OCI-LY3 (cell line): ENCODE measurements around the gene AGRP.
"Not testable (repeated sequence)": the region's sequence is repeated elsewhere in the genome, so short reads cannot be mapped to it uniquely, and the experiment has no call there.

Experiments
- H2AFZ ChIP-seq: fragments of 200-600, 300-600 bp; shearing (Covaris generic); 2 replicates; pipeline ENCODE4 v1.6.0; 2014; ENCODE audit warnings: antibody characterized with exemption, low read depth, low read length
- H3K27ac ChIP-seq: fragments of 200-600, 300-600 bp; sonication (generic); 2 replicates; pipeline ENCODE4 v1.5.1; 2014; ENCODE audit warnings: mild to moderate bottlenecking, low read length, moderate library complexity, mixed read lengths
- H3K27me3 ChIP-seq: fragments of 200-600, 300-600 bp; sonication (generic); 2 replicates; pipeline ENCODE4 v1.6.1; 2014; ENCODE audit warnings: low read depth, low read length, mixed read lengths
- H3K36me3 ChIP-seq: fragments of 200-600, 300-600 bp; sonication (generic); replicated peaks from 2 replicates; pipeline ENCODE3; 2014; ENCODE audit warnings: low read depth, low read length, mixed read lengths
- H3K4me1 ChIP-seq: fragments of 300-600, 200-600 bp; sonication (generic); 2 replicates; pipeline ENCODE4 v1.6.1; 2014; ENCODE audit warnings: low read length, mixed read lengths
- H3K4me2 ChIP-seq: fragments of 200-600, 300-600 bp; sonication (generic); 2 replicates; pipeline ENCODE4 v1.6.1; 2014; ENCODE audit warnings: low read length, mixed read lengths
- H3K4me3 ChIP-seq: fragments of 300-600, 200-600 bp; sonication (generic); 2 replicates; pipeline ENCODE4 v1.5.1; 2014; ENCODE audit warnings: antibody characterized with exemption, mild to moderate bottlenecking, low read length, moderate library complexity
- H3K79me2 ChIP-seq: fragments of 300-600, 200-600 bp; shearing (Covaris generic); 2 replicates; pipeline ENCODE4 v1.6.1; 2014; ENCODE audit warnings: mild to moderate bottlenecking, low read length, mixed read lengths
- H3K9ac ChIP-seq: fragments of 300-600, 200-600 bp; shearing (Covaris generic); 2 replicates; pipeline ENCODE4 v1.6.0; 2014; ENCODE audit warnings: mild to moderate bottlenecking, low read length, moderate library complexity
- H3K9me3 ChIP-seq: fragments of 200-600, 300-600 bp; shearing (Covaris generic); 2 replicates; pipeline ENCODE4 v1.6.1; 2014; ENCODE audit warnings: low read length, mixed read lengths; ENCODE audit not compliant: insufficient read depth
- H4K20me1 ChIP-seq: fragments of 200-600, 300-600 bp; sonication (generic); 2 replicates; pipeline ENCODE4 v1.6.1; 2016; ENCODE audit warnings: low read length, mixed read lengths; ENCODE audit not compliant: insufficient read depth
- CTCF ChIP-seq: fragments of 200-600, 300-600 bp; sonication (generic); IDR thresholded peaks from 2 replicates; pipeline ENCODE4 v1.5.1; 2014; ENCODE audit warnings: antibody characterized with exemption, low read length, low read depth
- EZH2phosphoT487 ChIP-seq: fragments of 200-600 bp; shearing (Covaris generic); IDR thresholded peaks from 2 replicates; pipeline ENCODE4 v1.6.1; 2018; ENCODE audit warnings: antibody characterized with exemption, mixed run types, low read depth

Gene AGRP

GRCh38 chr16:67517661-67518423 lies 34.5 kb upstream of the AGRP start:
- H3K4me1 ChIP-seq = peaks cover 72% of the 10 kb centered on the region
- H3K36me3 ChIP-seq = no peaks in the 10 kb centered on the region
- TF ChIP-seq CTCF (no peak), EZH2phosphoT487 (no peak)
- H3K27ac ChIP-seq = peak overlapping the region; percentile 93
- no peaks in the 10 kb centered on the region for H4K20me1 ChIP-seq
- H2AFZ ChIP-seq = 0 out of 2 replicates have a peak overlapping the region, but pooled peaks have one; percentile 10
- H3K27me3 ChIP-seq = no peaks in the 10 kb centered on the region
- H3K9ac ChIP-seq = peak overlapping the region; percentile 86
- peak overlapping the region; percentile 75 for H3K4me3 ChIP-seq
- H3K79me2 ChIP-seq = no peaks in the 10 kb centered on the region
- H3K9me3 ChIP-seq = no peaks in the 10 kb centered on the region
- H3K4me2 ChIP-seq = peak overlapping the region; percentile 99

DNA sequence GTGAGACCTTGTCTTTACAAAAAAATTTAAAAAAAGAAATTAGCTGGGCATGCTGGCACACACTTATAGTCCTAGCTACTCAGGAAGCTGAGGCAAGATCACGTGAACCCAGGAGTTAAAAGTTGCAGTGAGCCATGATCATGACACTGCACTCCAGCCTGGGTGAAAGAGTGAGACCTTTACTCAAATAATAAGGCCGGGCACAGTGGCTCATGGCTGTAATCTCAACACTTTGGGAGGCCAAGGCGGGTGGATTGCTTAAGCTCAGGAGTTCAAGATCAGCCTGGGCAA lies 33.8 kb upstream of the AGRP start:
- peak overlapping the region; percentile 93 for H3K27ac ChIP-seq
- no peak overlapping the region; the same call in 1 of the 2 replicates for H2AFZ ChIP-seq
- no peaks in the 10 kb centered on the region for H3K36me3 ChIP-seq
- no peaks in the 10 kb centered on the region for H3K27me3 ChIP-seq
- no peak overlapping the region for H3K4me3 ChIP-seq
- no peak for TF ChIP-seq CTCF
- no peak for TF ChIP-seq EZH2phosphoT487
- H3K9ac ChIP-seq = peak overlapping the region; percentile 86
- H3K9me3 ChIP-seq = no peaks in the 10 kb centered on the region
- no peaks in the 10 kb centered on the region for H4K20me1 ChIP-seq
- H3K4me1 ChIP-seq = peaks cover 72% of the 10 kb centered on the region
- H3K79me2 ChIP-seq = no peaks in the 10 kb centered on the region
- H3K4me2 ChIP-seq = peak overlapping the region; percentile 99

DNA sequence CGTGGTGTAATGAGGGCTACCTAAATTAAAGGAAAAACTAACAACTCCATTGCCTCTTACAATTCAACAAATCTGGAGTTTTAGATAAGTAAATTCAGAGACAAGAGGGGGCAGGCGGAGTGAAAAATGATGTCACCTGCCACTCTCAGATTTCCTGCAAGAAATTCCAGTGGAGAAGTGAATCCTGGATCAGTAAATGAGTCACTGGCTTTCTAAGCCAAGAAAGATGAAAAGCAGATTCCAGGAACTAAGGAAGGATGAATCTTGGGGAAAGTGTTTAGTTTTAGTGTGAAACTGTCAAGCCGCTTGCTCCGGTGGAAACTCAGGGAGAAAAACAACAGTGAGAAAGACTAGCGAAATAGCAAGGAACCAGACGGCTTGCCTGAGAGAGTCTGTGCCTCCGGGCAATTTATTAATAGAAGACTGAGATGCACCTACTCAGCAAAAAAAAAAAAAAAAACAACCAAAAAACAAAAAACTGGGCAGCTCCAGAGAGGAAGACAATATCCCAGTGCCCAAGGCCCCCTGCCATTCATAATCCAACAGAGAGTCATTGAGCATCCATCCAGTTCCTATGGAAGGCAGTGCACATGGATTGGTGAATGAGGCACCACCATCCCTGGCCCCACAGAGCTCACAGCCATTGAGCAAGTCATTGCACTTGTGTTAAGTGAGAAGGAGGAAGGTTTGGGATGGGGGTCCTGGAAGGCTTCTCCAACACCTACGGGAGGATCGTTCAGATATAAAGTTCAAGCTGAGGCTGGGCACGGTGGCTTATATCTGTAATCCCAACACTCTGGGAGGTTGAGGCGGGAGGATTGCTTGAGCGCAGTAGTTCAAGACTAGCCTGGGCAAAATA lies 33.2 kb upstream of the AGRP start:
- Histone ChIP-seq H3K36me3 (no peaks in the 10 kb centered on the region), H3K4me2 (peak overlapping the region; percentile 99), H3K9me3 (no peaks in the 10 kb centered on the region), H3K27me3 (no peaks in the 10 kb centered on the region), H3K9ac (peak overlapping the region; percentile 86; the same call in 1 of the 2 replicates), H4K20me1 (no peaks in the 10 kb centered on the region), H3K4me3 (no peak overlapping the region), H3K79me2 (no peaks in the 10 kb centered on the region), H3K4me1 (peaks cover 68% of the 10 kb centered on the region), H2AFZ (0 out of 2 replicates have a peak overlapping the region, but pooled peaks have one; percentile 15), H3K27ac (peak overlapping the region; percentile 93)
- TF ChIP-seq EZH2phosphoT487 = no peak
- TF ChIP-seq CTCF = no peak

DNA sequence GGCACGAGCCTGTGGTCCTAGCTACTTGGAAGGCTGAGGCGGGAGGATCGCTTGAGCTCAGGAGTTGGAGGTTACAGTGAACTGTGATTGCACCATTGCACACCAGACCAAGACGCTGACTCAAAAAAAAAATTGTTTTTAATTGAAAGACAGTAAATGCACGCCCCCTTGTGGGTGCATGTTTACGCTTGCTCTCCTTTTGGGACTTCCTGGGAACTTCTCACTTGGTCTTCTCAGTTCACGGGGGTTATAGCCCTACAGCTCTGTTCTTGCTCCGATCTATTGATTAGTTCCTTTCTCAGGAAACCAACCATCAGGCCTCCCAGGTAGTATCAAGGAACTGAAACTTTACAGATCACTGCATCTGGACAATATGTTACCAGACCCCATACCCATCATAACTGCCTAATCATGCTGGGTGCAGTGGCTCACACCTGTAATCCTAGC lies 31.1 kb upstream of the AGRP start:
- Histone ChIP-seq H3K4me3 (0 out of 2 replicates have a peak overlapping the region, but pooled peaks have one; percentile 7), H3K4me1 (peaks cover 58% of the 10 kb centered on the region), H3K4me2 (peak overlapping the region; percentile 40), H2AFZ (no peak overlapping the region), H3K36me3 (no peaks in the 10 kb centered on the region), H3K79me2 (no peaks in the 10 kb centered on the region), H3K9ac (no peak overlapping the region), H4K20me1 (no peaks in the 10 kb centered on the region), H3K9me3 (no peaks in the 10 kb centered on the region), H3K27me3 (no peaks in the 10 kb centered on the region), H3K27ac (peak overlapping the region; percentile 42)
- peak; percentile 63 for TF ChIP-seq CTCF
- TF ChIP-seq EZH2phosphoT487 = no peak

GRCh38 chr16:67513892-67514291 lies 30.5 kb upstream of the AGRP start:
- peak overlapping the region; percentile 42 for H3K27ac ChIP-seq
- H3K36me3 ChIP-seq, H3K9ac ChIP-seq, H2AFZ ChIP-seq, H4K20me1 ChIP-seq, H3K9me3 ChIP-seq, H3K27me3 ChIP-seq, H3K79me2 ChIP-seq: not testable (repeated sequence)
- H3K4me1 ChIP-seq = peaks cover 53% of the 10 kb centered on the region
- H3K4me3 ChIP-seq = 0 out of 2 replicates have a peak overlapping the region, but pooled peaks have one; percentile 7
- peak overlapping the region; percentile 40 for H3K4me2 ChIP-seq
